ENCODE measurements around the gene DPPA4.
"Not testable (repeated sequence)": the region's sequence is repeated elsewhere in the genome, so short reads cannot be mapped to it uniquely, and the experiment has no call there.

Gene DPPA4
- total RNA-seq: 0 to 0.07 reads per million in 2 donors

DNA sequence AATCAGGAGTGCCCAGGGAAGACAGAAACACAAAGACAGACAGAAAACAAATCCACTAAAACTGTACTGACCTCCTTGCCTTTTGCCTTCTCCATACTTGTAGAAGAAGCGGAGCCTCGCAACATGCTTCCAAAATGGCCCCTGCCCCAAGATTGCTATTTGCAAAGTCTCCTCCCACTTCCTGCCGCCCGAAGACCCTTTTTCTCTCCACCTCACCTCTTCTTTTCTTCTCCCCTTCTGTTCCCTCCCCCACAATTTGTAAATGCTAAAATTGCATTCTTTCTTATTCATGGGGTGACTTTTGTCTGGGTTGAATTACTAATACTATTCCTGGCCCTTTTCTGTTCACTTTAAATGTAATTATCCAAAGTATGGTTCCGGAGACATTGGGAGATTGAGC, at the start of gene DPPA4:
Gene DPPA4, minus strand, starts transcription at position 154 of the 400 bp plus-strand sequence. Its CDS starts 29 bp downstream, at position 125.
- DNase-seq: no peak

DNA sequence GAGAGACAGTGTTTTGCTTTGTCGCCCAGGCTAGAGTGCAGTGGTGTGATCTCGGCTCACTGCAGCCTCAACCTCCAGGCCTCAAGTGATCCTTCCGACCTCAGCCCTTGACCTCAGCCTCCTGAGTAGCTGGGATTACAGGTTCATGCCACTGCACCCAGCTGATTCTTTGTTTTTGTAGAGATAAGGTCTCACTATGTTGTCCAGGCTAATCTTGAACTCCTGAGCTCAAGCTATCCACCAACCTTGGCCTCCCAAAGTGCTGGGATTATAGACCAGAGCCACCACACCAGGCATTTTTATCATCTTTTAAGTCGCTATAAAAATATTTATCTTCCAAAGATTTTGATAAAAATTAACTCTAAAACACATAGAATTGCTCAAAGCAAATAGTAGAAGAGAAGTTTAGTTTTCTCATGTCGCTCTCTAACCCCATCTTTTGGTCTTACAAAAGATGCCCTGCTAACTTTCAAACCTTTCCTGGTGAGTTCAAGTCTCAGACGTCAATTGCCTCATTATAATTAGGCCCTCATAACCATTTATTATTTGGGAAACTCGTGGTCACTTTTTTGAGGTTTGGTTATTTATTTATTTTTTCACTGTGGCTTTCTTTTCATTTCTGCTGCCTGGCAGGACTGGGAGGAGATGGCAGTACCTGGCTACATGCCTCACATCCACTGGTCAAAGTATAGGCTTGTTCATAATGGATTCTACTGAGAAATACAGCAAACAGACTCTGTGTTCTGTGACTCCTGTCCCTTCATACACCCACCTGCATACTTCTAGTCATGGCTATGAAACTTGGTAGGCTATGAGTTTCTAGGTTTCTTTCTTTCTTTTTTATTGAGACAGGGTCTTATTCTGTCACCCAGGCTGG, 48.3 kb upstream of the DPPA4 start:
- DNase-seq: no peak

DNA sequence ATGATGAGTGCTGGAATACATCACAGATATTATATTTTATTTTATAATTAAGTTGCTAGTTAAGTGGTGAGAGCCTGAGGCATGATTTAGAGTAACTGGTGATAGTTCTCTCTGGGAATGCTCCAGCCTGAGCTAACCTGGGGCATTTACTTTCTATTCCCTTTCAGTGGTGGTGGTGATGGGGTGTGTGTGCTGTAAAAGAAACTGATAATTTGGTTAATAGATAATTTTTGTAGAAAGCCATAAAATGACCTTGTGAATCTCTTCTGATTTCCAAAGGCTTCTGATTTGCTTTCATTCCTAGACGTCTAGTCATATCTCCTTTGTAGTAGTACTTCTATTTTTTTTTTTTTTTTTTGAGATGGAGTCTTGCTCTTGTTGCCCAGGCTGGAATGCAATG, 46.8 kb upstream of the DPPA4 start:
- DNase-seq: no peak

GRCh38 chr3:109382588-109382987, 45.2 kb upstream of the DPPA4 start:
- DNase-seq: no peak

- no peak for DNase-seq
These were observed 38.6 kb upstream of the DPPA4 start for GRCh38 chr3:109375975-109376374.

DNA sequence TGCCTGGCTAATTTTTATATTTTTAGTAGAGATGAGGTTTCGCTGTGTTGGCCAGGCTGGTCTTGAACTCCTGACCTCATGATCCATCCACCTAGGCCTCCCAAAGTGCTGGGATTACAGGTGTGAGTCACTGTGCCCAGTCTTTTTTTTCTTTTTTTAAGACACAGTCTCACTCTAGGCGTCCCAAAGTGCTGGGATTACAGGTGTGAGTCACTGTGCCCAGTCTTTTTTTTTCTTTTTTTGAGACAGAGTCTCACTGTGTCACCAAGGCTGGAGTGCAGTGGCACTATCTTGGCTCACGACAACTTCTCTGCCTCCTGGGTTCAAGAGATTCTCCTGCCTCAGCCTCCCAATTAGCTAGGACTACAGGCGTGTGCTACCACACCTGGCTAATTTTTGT, 37.1 kb upstream of the DPPA4 start:
- DNase-seq: not testable (repeated sequence)

- no peak for DNase-seq
These were observed 36.6 kb upstream of the DPPA4 start for GRCh38 chr3:109373933-109374332.

GRCh38 chr3:109372639-109373038, 35.3 kb upstream of the DPPA4 start:
- DNase-seq: no peak

DNA sequence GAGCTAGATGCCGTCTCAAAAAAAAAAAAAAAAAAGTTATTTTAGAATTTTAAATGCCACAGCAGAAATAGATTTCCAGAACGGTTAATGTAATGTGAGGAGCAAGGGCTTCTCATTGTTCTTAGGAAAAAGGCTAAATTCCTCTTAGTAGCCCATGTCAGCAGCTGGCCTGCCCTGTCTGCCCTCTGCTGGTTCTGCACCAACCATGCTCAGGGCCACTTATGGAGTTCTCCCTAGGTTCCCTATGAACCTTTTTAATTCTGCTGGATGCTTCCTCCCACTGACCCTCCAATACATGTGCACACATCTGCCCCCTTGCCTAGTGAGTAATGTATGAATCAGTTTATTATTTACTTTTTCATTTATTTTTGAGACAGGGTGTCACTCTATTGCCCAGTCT, 32.2 kb upstream of the DPPA4 start:
- no peak for DNase-seq

GRCh38 chr3:109364088-109364487, 26.7 kb upstream of the DPPA4 start:
- DNase-seq: no peak

- DNase-seq: no peak
These were observed 26.3 kb upstream of the DPPA4 start for GRCh38 chr3:109363634-109364033.

DNA sequence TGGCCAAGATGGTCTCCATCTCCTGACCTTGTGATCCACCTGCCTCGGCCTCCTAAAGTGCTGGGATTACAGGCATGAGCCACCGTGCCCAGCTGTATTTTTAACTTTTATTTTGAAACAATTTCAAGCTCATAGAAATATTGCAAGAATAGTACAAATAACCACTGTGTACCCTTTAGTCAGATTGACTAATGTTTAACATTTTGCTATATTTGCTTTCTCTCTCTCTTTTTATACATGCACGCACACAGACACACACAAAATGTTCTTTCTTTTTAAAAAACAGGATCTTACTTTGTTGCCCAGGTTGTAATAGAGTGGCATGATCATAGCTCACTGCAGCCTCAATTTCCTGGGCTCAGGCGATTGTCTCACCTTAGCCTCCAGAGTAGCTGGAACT, 25.5 kb upstream of the DPPA4 start:
- DNase-seq: no peak

GRCh38 chr3:109358809-109359208, 21.5 kb upstream of the DPPA4 start:
- DNase-seq: not testable (repeated sequence)

GRCh38 chr3:109356442-109357155, 19.3 kb upstream of the DPPA4 start:
- no peak for DNase-seq

DNA sequence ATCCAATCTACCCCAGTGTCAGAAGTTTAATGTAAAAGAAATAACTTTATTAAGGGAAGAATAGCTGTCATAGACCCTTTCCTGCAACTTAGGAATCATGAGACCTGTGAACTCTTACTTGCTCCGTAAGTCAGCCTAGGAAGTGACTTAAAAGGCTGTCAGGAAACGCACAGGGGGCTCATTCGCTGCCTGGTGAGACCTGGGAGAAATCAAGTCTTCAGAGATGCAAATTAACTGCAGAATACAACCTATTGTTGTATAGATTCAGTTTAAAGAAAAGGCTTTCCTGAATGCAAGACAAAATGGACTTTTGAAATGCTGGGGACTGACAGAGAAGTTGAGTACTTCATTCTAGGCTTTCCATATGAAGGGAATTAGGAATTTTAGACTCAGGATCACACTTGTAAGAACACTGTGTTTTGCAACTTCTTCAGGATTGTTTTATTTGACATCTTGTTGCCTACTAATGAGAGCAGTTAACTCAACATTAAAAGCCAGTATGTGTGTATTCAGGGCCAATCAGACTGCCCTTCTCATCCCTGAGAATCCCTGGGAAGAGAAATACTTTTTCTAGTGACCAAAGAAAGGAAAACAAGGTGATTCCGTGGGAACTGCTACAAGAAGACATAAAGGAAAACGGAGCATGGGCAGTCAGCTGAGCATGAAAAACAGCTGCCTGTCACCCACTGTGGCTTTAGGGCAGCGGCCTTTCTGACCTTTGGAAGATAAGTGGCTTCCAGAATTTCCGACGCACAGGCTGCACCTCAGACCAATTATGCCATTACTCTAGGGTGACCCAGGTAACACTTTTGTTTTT, 18.5 kb upstream of the DPPA4 start:
- DNase-seq: no peak

- DNase-seq: no peak
These were observed 15.7 kb upstream of the DPPA4 start for GRCh38 chr3:109353057-109353456.

DNA sequence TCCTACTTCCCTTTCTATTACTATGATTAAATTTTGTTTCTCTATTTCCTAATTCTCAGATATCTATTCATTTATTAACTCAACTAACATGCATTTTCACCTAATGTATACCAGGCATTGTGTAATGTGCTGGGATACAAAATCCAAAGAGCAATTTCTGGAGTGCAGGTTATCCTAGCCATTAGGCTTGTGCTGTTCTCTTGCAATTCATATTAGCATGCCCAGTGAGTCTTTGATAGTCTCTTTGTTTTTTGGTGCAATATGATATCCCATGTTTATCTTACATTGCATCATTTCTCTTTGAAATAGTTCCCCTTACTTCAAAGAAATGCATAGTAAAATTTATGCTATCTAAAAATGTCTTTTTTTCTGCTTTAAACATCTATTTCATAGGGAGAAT, 13.9 kb upstream of the DPPA4 start:
- DNase-seq: no peak

GRCh38 chr3:109346770-109347295, 9.5 kb upstream of the DPPA4 start:
- no peak for DNase-seq

GRCh38 chr3:109346099-109346498, 8.8 kb upstream of the DPPA4 start:
- DNase-seq: no peak

- no peak for DNase-seq
These were observed 2.6 kb upstream of the DPPA4 start for GRCh38 chr3:109339714-109340648.

GRCh38 chr3:109339197-109339596, 1.9 kb upstream of the DPPA4 start:
- no peak for DNase-seq

DNA sequence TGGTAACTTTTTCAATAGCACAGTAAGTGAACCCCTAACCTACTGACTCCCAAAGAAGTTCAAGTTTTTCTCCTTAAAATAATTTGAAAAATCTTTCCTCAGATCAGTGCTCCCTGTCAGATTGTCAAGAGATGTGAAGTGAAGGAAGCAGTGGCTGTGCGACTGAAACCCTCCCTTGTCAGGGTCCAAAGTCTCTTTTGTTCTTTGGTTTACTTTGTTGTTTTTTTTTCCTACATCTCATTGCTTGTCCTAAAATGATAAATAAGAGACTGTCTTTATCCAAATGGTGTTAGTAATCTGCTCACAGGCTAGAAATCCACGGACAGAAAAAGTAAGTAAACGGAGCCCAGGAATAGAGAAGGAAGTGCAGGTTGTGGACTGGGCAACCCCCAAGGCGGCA, 976 bp upstream of the DPPA4 start:
- no peak for DNase-seq

Measured in T-helper 2 cell (primary cell).